Mucosa of descending colon (tissue), 3 donors: ENCODE results near the gene DENND6B. TPM values are rescaled to one million over a fixed set of nuclear protein-coding genes. Genes with fewer than 3 reads are reported as not detected.

ENCODE experiments used
- ATAC-seq: fragments of 200-7000 bp; cut with Tn5 transposase; one replicate; pipeline ENCODE4 v1.9.1; 2020; ENCODE audit warnings: mild to moderate bottlenecking, moderate library complexity
- DNase-seq, 3 donors: peaks; one replicate each; pipeline ENCODE4 v3.0.0-alpha.2; 2020
- H3K36me3 ChIP-seq: fragments of 200-600 bp; one replicate; pipeline ENCODE4 v1.8.0; 2021; ENCODE audit warnings: low read depth, mild to moderate bottlenecking
- H3K4me1 ChIP-seq: fragments of 200-600 bp; one replicate; pipeline ENCODE4 v1.8.0; 2021; ENCODE audit warnings: low read depth, mild to moderate bottlenecking
- H3K4me3 ChIP-seq: fragments of 200-600 bp; one replicate; pipeline ENCODE4 v1.8.0; 2021; ENCODE audit warnings: mild to moderate bottlenecking
- H3K9me3 ChIP-seq: fragments of 200-600 bp; one replicate; pipeline ENCODE4 v1.8.0; 2021; ENCODE audit warnings: mild to moderate bottlenecking
- CTCF ChIP-seq: fragments of 200-600 bp; IDR thresholded peaks from one replicate; pipeline ENCODE4 v1.8.0; 2022; ENCODE audit warnings: antibody characterized with exemption, mild to moderate bottlenecking
- intact Hi-C, 2 donors: fragments of 100-400 bp; cut with DNase I in 1 of 2; cut with micrococcal nuclease in 1 of 2; formaldehyde crosslinking; loops; one replicate each; pipeline versions ENCODE4 v1.11.0 to v1.11.1; 2022; cut with DNase I, micrococcal nuclease
- total RNA-seq, 3 donors: library from RNA; stranded (reverse); fragmentation: NEBNext Ultra II Directional in 2 of 3; extraction: Animal tissue kit (Norgen Biotek cat#: 25700) in 2 of 3; gene quantifications; one replicate each; pipeline versions ENCODE4 v1.2.1 to v1.2.4, GENCODE V29; 2021 to 2023
- donor health status: DM: no; HTN: no; CAD: no; lungs with moderate emphysema.
- donor health status: DM: no; HTN: no; CAD: no.
- donor health status: DM: no; HTN: yes; CAD: no.

The DENND6B gene
- total RNA-seq, 3 donors from 2014 or later: 2.8 to 6.3 (median 5.2) TPM

- Histone ChIP-seq H3K9me3 (no peaks in the 10 kb centered on the region), H3K4me1 (peaks cover 45% of the 10 kb centered on the region), H3K4me3 (peak within 1 kb of the TSS; percentile 84), H3K36me3 (no peaks in the 10 kb centered on the region)
- peak; percentile 85 to 90 (median 85) for DNase-seq
- no peak for TF ChIP-seq CTCF
- intact Hi-C loops: no loop called here
- ATAC-seq: peak; percentile 48
Observed at GRCh38 chr22:50306753-50307749, 19.8 kb downstream of the DENND6B start, which contains the start of gene PLXNB2. Gene PLXNB2, minus strand, starts transcription at chr22:50307646. Its CDS starts 17,062 bp downstream, at chr22:50290584.

GRCh38 chr22:50305923-50306566, 20.8 kb downstream of the DENND6B start:
- no peaks in the 10 kb centered on the region for H3K36me3 ChIP-seq
- peak; percentile 66 for ATAC-seq
- TF ChIP-seq CTCF: no peak
- H3K4me1 ChIP-seq: peaks cover 55% of the 10 kb centered on the region
- peak overlapping the region; percentile 84 for H3K4me3 ChIP-seq
- peak; percentile 88 to 92 (median 89) for DNase-seq
- H3K9me3 ChIP-seq: no peaks in the 10 kb centered on the region
- intact Hi-C loops: no loop called here

GRCh38 chr22:50305393-50305922, 21.4 kb downstream of the DENND6B start:
- Histone ChIP-seq H3K36me3 (no peaks in the 10 kb centered on the region), H3K4me3 (no peak overlapping the region), H3K9me3 (no peaks in the 10 kb centered on the region), H3K4me1 (peaks cover 59% of the 10 kb centered on the region)
- ATAC-seq: peak; percentile 49
- DNase-seq: peak in 2 of 3 donors; percentile 66 to 78
- TF ChIP-seq CTCF: no peak
- intact Hi-C loops: no loop called here

GRCh38 chr22:50304528-50305392, 22.1 kb downstream of the DENND6B start:
- intact Hi-C loops: no loop called here
- peak; percentile 27 for ATAC-seq

More at GRCh38 chr22:50304528-50305392, 22.1 kb downstream of the DENND6B start:
- peaks cover 64% of the 10 kb centered on the region for H3K4me1 ChIP-seq
- H3K36me3 ChIP-seq: no peaks in the 10 kb centered on the region
- no peak for TF ChIP-seq CTCF
- H3K9me3 ChIP-seq: no peaks in the 10 kb centered on the region
- no peak overlapping the region for H3K4me3 ChIP-seq
- peak; percentile 62 to 80 (median 74) for DNase-seq
